ENCODE measurements around the gene NR1D2.
"Not testable (repeated sequence)": the region's sequence is repeated elsewhere in the genome, so short reads cannot be mapped to it uniquely, and the experiment has no call there.

Gene NR1D2

GRCh38 chr3:23968463-23969184 is 23.5 kb downstream of the NR1D2 start:
- no peak for DNase-seq

- no peak for DNase-seq
These were observed 24.3 kb downstream of the NR1D2 start for GRCh38 chr3:23969393-23969792.

DNA sequence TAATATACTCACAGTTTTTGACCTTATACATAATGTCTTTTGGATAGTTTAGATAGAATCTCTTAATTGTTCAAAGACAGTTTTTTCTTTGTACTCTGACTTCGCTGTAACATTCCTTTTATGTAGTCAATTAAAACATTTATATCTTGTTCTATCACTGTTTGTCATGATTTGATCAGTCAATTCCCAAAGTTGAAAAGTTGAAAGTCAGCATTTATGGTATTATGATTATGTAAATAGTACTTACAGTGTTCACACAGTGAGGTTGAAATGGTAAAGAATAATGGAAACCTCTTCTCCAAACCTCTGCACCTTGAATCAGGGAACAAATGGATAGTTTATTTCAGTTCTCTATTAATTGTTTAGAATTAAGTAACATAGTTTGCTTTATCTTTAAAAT is 26.6 kb downstream of the NR1D2 start:
- DNase-seq: no peak

- DNase-seq: no peak
These were observed 31.5 kb downstream of the NR1D2 start for GRCh38 chr3:23976555-23976954.

DNA sequence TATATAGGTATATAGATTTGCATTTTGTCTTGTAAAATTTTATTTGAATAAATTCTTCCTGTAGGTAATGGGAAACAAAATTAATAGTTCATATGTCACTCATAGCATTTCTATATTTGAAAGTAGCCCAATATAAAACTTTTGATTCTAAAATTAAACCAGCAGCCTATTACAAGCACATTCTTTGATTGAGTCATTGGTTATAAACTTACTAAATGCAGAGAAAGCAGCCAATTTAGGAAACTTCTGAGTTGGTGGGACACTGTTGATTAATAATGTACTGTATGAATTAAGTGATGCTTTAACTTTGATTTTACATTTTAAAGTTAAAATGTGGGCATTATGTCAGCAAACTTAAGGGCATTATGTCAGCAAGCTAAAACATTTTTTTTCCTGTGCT is 34.5 kb downstream of the NR1D2 start:
- no peak for DNase-seq

DNA sequence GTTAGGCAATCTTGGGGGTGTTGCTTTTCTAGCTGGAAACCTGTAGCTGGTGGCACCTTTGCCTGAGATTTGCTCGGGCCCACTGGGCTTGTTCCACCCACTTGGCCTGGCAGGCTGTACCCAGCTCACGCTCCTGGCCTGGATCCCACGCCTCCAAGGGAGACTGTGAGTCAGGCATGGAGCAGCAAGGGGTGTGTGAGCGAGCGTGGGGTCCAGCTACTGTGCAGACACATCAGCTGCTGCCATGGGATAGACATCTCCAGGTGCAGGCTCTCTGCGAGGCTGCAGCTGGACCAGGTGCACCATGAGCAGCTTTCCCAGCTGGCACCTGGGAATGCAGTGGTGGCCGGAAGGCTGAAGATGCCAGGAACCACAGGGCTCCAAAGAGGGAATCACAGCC is 36.0 kb downstream of the NR1D2 start:
- DNase-seq: no peak

DNA sequence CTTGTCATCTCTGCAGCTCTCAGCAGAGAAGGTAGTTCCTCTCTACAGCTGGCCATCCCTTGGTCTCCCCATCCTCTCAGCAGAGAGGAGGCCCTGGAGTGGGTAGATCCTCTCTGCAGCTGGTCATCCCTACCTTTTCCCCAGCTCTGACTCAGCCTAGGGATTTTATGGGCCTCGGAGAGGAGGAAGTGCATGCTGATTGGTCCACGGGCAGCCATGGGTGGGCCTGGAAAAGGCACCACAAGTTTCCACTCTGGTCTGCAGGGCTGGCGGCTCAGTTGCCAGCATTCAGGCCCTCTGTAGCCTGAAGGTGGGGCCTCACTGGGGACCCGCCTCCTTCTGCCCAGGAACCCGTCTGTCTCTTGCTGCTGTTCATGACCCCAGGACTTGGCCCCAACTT is 36.9 kb downstream of the NR1D2 start:
- DNase-seq: no peak

DNA sequence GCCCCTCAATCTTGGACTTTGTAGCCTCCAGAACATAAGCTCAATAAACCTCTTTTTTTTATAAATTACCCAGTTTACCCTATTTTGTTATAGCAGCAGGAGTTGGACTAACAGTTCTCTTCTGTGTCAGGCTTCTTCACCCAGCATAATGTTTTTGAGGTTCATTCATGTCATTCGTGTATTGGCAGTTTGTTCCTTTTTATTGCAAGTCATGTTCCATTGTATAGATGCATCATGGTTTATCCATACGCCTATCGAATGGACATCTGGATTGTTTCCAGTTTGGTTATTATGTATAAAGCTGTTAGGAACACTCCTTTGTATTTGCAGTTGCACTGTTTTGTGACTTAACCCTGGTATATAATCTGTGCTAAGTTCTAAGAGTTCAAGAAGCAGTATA is 39.8 kb downstream of the NR1D2 start:
- no peak for DNase-seq

- DNase-seq: no peak
These were observed 40.9 kb downstream of the NR1D2 start for GRCh38 chr3:23985747-23986544.

GRCh38 chr3:23987356-23987755 is 42.3 kb downstream of the NR1D2 start:
- DNase-seq: no peak

DNA sequence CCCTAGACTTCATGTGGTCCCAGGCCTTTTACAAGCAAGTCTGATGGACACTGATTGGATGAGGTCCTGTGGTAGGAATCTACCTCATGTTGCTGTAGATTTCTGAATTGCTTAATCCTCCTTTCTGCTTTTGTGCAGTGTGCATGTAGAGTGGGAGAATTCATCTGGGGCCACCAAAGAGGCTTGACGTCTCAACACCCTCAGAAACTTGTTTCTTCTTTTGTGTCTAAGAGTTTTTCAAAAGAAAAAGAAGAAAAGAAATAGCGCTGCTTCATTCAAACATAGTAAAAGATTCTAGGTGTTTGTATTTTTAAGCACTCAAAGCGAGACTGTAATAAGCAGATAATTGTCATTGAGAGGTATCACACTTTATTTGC is 46.2 kb downstream of the NR1D2 start:
- no peak for DNase-seq

DNA sequence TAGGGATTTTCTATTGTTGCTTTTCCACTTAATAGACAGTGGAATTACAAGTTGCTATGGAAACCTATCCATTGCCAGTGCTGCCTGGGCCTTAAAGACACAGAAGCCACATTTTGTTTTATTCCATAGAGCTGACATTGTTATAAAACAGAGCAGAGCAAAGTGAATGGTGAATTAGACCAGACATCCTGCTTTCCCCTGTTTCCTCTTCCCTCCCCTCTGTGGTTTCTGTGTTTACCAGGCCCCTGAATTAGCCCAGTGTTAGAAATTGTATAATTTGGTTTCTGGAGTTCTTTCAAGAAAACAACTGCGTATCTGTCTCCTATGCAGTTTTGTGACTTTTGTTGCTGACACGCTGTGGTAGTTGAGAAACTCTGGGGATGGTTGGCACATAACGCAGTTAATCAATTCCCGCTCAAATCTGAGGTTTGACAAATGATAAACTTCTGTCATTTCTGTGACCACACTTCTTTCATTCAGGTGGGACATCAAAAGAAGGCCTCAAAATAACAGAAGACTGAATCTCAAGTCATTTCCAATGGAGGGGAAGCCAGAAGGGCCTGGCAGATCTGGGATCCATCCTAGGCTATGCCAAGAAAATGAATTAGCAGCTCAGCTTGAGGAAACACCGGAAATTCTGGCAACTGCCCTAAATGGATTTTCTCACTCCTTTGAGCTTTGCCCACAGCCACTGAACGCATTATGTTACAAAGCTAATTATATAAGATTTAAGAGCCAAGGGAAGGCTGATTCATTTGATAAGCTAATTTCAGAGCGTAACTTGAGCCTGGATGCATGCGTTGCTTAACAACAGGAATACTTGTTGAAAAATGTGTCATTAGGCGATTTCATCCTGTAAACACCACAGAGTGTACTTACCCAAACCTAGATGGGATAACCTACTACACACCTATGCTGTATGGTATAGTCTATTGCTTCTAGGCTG is 46.9 kb downstream of the NR1D2 start:
- DNase-seq: peak in 1 of 2 experiments; percentile 6

- no peak for DNase-seq
These were observed 48.6 kb downstream of the NR1D2 start for GRCh38 chr3:23993556-23994243.

- no peak for DNase-seq
These were observed 49.1 kb downstream of the NR1D2 start for GRCh38 chr3:23994244-23994569.

DNA sequence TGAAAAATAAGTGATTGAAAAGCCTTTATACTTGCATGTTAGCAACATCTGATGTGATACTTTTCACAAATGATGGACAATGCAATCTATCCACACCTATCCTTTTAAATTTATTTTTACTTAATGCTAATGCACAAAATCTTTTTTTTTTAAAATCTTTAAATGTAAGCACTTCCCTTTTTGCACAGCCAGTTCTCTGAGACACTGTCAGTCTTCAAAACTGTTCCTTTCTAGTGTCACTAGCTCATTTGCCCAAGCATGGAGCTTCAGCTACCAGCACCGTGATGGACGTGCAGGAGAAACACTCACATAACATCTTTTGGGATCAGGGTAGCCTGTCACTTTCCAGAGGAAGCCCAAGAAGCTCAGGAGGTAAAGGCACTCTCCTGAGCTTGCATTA is 50.1 kb downstream of the NR1D2 start:
- DNase-seq: no peak

- no peak for DNase-seq
These were observed 51.0 kb downstream of the NR1D2 start for GRCh38 chr3:23996095-23996524.

DNA sequence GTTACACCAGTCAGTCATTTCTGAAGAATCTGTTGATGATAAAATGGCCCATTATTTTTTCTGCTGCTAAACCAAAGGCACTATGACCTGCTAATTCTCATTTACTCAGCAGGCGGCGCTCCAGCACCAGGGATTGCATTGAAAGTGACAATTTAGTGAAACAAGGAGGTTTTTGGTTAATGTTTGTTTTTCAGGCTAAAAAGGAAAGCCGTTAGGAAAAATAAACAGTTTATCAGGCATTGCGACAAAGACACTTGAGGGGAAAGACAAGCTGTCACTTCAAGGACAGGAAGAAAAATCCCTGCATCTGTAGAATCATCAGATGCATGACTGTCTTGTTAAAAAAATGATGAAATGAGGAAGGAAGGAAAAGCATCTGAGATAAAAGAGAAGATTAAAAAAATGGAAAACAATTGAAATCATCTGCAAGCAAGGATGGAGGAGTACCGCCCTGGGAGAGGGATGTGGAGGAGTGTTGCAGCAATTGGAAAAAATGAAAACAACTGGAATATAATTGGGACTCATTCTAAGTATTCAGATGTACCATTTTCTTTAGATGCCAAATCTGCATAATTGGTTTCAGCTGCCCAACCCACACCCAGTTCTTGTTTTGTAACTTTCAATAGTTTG is 54.0 kb downstream of the NR1D2 start:
- DNase-seq: no peak

GRCh38 chr3:24002129-24002528 is 57.0 kb downstream of the NR1D2 start:
- no peak for DNase-seq

GRCh38 chr3:24003466-24003865 is 58.4 kb downstream of the NR1D2 start:
- no peak for DNase-seq

GRCh38 chr3:24004171-24004938 is 59.3 kb downstream of the NR1D2 start:
- DNase-seq: no peak

GRCh38 chr3:24005669-24006068 is 60.6 kb downstream of the NR1D2 start:
- no peak for DNase-seq

- DNase-seq: not testable (repeated sequence)
These were observed 65.7 kb downstream of the NR1D2 start for GRCh38 chr3:24010834-24011233.
